SU-DHL-6 (cell line): ENCODE results near the gene NACC2.

Experiments used
- H2AFZ ChIP-seq: fragments of 200-600 bp; sonication (generic); 2 replicates; pipeline ENCODE4 v1.6.1; 2014; ENCODE audit warnings: low read depth, mild to moderate bottlenecking, moderate library complexity, mixed read lengths, antibody characterized with exemption, low read length; ENCODE audit not compliant: severe bottlenecking
- H3F3A ChIP-seq: fragments of 200-600 bp; shearing (Covaris generic); 2 replicates; pipeline ENCODE4 v1.6.0; 2016; ENCODE audit warnings: antibody characterized with exemption, mild to moderate bottlenecking; ENCODE audit not compliant: insufficient read depth
- H3K27ac ChIP-seq: fragments of 200-600 bp; sonication (generic); 2 replicates; pipeline ENCODE4 v1.5.1; 2016; ENCODE audit warnings: low read depth, mild to moderate bottlenecking, low read length, moderate library complexity, mixed read lengths
- H3K27me3 ChIP-seq: fragments of 200-600 bp; sonication (generic), shearing (Covaris generic); 2 replicates; pipeline ENCODE4 v1.6.0; 2014; ENCODE audit warnings: mild to moderate bottlenecking, low read length
- H3K36me3 ChIP-seq: fragments of 200-600 bp; sonication (generic); 2 replicates; pipeline ENCODE4 v1.6.1; 2014; ENCODE audit warnings: mild to moderate bottlenecking, low read length, mixed read lengths
- H3K4me2 ChIP-seq: fragments of 300-600, 200-600 bp; shearing (Covaris generic), sonication (generic); 2 replicates; pipeline ENCODE4 v1.6.0; 2014; ENCODE audit warnings: low read length, low read depth, mild to moderate bottlenecking; ENCODE audit not compliant: poor library complexity, severe bottlenecking
- H3K4me3 ChIP-seq: fragments of 200-600 bp; sonication (generic); 2 replicates; pipeline ENCODE4 v1.5.1; 2014; ENCODE audit warnings: antibody characterized with exemption, low read length, mild to moderate bottlenecking, mixed read lengths; ENCODE audit not compliant: insufficient read depth, poor library complexity, severe bottlenecking
- H3K79me2 ChIP-seq: fragments of 200-600 bp; sonication (generic); 2 replicates; pipeline ENCODE4 v1.6.1; 2014; ENCODE audit warnings: mild to moderate bottlenecking, low read length, moderate library complexity; ENCODE audit not compliant: insufficient read depth
- H3K9ac ChIP-seq: fragments of 200-600 bp; sonication (generic); 2 replicates; pipeline ENCODE4 v1.7.0; 2014; ENCODE audit warnings: mild to moderate bottlenecking, low read length
- H3K9me2 ChIP-seq: fragments of 200-600 bp; sonication (generic); replicated peaks from 2 replicates; pipeline ENCODE4 v1.6.1; 2014; ENCODE audit warnings: low read length; ENCODE audit not compliant: insufficient read depth
- H3K9me3 ChIP-seq: fragments of 200-600 bp; sonication (generic); 2 replicates; pipeline ENCODE4 v1.6.1; 2014; ENCODE audit warnings: low read length, mixed read lengths; ENCODE audit not compliant: insufficient read depth
- H4K20me1 ChIP-seq: fragments of 200-600 bp; sonication (generic); 2 replicates; pipeline ENCODE4 v1.6.1; 2014; ENCODE audit warnings: low read depth, mild to moderate bottlenecking, antibody characterized with exemption, low read length, moderate library complexity, mixed read lengths
- CTCF ChIP-seq: fragments of 200-600 bp; sonication (generic); IDR thresholded peaks from one replicate; pipeline ENCODE4 v1.5.1; 2017; ENCODE audit warnings: antibody characterized with exemption, mild to moderate bottlenecking, low read length, moderate library complexity; ENCODE audit not compliant: insufficient read depth, poor library complexity, severe bottlenecking
- EZH2phosphoT487 ChIP-seq: fragments of 200-600 bp; sonication (generic), shearing (Covaris generic); conservative IDR thresholded peaks from 2 replicates; pipeline ENCODE4 v1.6.1; 2018; ENCODE audit warnings: mild to moderate bottlenecking, antibody characterized with exemption, low read length, moderate library complexity, mixed read lengths

NACC2 gene

GRCh38 chr9:136142859-136143214 lies 47.7 kb upstream of the NACC2 start:
- Histone ChIP-seq H3K36me3 (no peaks in the 10 kb centered on the region), H3K4me2 (no peak overlapping the region), H3K9ac (no peak overlapping the region), H3K27me3 (no peaks in the 10 kb centered on the region), H2AFZ (no peak overlapping the region), H3F3A (no peaks in the 10 kb centered on the region), H3K79me2 (no peaks in the 10 kb centered on the region), H3K9me2 (no peaks in the 10 kb centered on the region), H3K9me3 (no peaks in the 10 kb centered on the region), H4K20me1 (no peaks in the 10 kb centered on the region), H3K27ac (no peak overlapping the region), H3K4me3 (no peak overlapping the region)
- no peak for TF ChIP-seq CTCF
- TF ChIP-seq EZH2phosphoT487: no peak

GRCh38 chr9:136142414-136142796 lies 47.3 kb upstream of the NACC2 start:
- Histone ChIP-seq H3K4me2 (no peak overlapping the region), H3K9me2 (no peaks in the 10 kb centered on the region), H3K27ac (no peak overlapping the region), H3K9ac (no peak overlapping the region), H3K4me3 (no peak overlapping the region), H3K36me3 (no peaks in the 10 kb centered on the region), H3K79me2 (no peaks in the 10 kb centered on the region), H3K9me3 (no peaks in the 10 kb centered on the region), H4K20me1 (no peaks in the 10 kb centered on the region), H3K27me3 (no peaks in the 10 kb centered on the region), H2AFZ (no peak overlapping the region), H3F3A (no peaks in the 10 kb centered on the region)
- TF ChIP-seq CTCF (no peak), EZH2phosphoT487 (no peak)

- no peaks in the 10 kb centered on the region for H4K20me1 ChIP-seq
- TF ChIP-seq CTCF: no peak
- no peak for TF ChIP-seq EZH2phosphoT487
- no peaks in the 10 kb centered on the region for H3K36me3 ChIP-seq
- no peak overlapping the region for H3K4me2 ChIP-seq
- no peak overlapping the region for H3K4me3 ChIP-seq
- no peaks in the 10 kb centered on the region for H3K9me3 ChIP-seq
- H3F3A ChIP-seq: no peaks in the 10 kb centered on the region
- no peak overlapping the region for H2AFZ ChIP-seq
- no peak overlapping the region for H3K9ac ChIP-seq
- H3K9me2 ChIP-seq: no peaks in the 10 kb centered on the region
- H3K79me2 ChIP-seq: no peaks in the 10 kb centered on the region
- H3K27ac ChIP-seq: no peak overlapping the region
- no peaks in the 10 kb centered on the region for H3K27me3 ChIP-seq
Observed at GRCh38 chr9:136141682-136142413, 46.8 kb upstream of the NACC2 start.
